Caco-2 (cell line): ENCODE results near the gene LRIG1. TPM values are rescaled to one million over a fixed set of nuclear protein-coding genes. Genes with fewer than 3 reads are reported as not detected.

Experiments used
- BruUV-seq: library from RNA; stranded (reverse); fragments of 400-500 nt; replicated peaks from 2 replicates; lab custom pipeline; 2021; lab: Mats Ljungman, UMichigan
- CTCF ChIA-PET: fragments of 300-600 bp; sonication (Branson Sonifier 250); formaldehyde crosslinking; loops from one replicate; lab custom pipeline; 2022; ENCODE audit warnings: antibody characterized with exemption; lab: Charles Lee
- POLR2A ChIA-PET: fragments of 300-600 bp; sonication (Branson Sonifier 250); formaldehyde crosslinking; loops from one replicate; lab custom pipeline; 2022; ENCODE audit warnings: antibody characterized with exemption; lab: Charles Lee
- DNase-seq, 2 experiments: peaks; one replicate each; pipeline versions ENCODE4 v3.0.0 to v3.0.0-alpha.2; 2020 to 2022
- H3K27me3 ChIP-seq: replicated peaks from 2 replicates; pipeline ENCODE4 v1.6.0; 2011; ENCODE audit warnings: low read length; ENCODE audit not compliant: control insufficient read depth, insufficient read depth
- H3K36me3 ChIP-seq: 2 replicates; pipeline ENCODE4 v1.5.1; 2011; ENCODE audit warnings: low read length; ENCODE audit not compliant: control insufficient read depth, insufficient read depth
- H3K4me1 ChIP-seq: fragments of 250-450 bp; sonication (Bioruptor Pico); 2 replicates; pipeline ENCODE4 v1.5.1; 2020; ENCODE audit warnings: mild to moderate bottlenecking
- H3K4me3 ChIP-seq: 2 replicates; pipeline ENCODE4 v1.5.1; 2011; ENCODE audit warnings: low read depth, mild to moderate bottlenecking, control low read depth, low read length
- H3K9me3 ChIP-seq: fragments of 250-450 bp; sonication (Bioruptor Pico); 2 replicates; pipeline ENCODE4 v1.5.1; 2020; ENCODE audit warnings: mild to moderate bottlenecking, moderate library complexity
- H3K27ac Mint-ChIP-seq: one replicate; pipeline ENCODE4 v1.8.0; 2022; ENCODE audit warnings: mixed read lengths; ENCODE audit not compliant: unreplicated experiment
- H3K27me3 Mint-ChIP-seq: one replicate; pipeline ENCODE4 v1.8.0; 2022; ENCODE audit warnings: mixed read lengths; ENCODE audit not compliant: insufficient read depth, unreplicated experiment
- H3K36me3 Mint-ChIP-seq: one replicate; pipeline ENCODE4 v1.8.0; 2022; ENCODE audit warnings: mild to moderate bottlenecking, mixed read lengths; ENCODE audit not compliant: insufficient read depth, unreplicated experiment
- H3K4me1 Mint-ChIP-seq: one replicate; pipeline ENCODE4 v1.8.0; 2022; ENCODE audit warnings: low read depth, mixed read lengths; ENCODE audit not compliant: unreplicated experiment
- H3K4me3 Mint-ChIP-seq: one replicate; pipeline ENCODE4 v1.8.0; 2022; ENCODE audit warnings: mild to moderate bottlenecking, moderate library complexity, mixed read lengths; ENCODE audit not compliant: unreplicated experiment
- H3K9me3 Mint-ChIP-seq: one replicate; pipeline ENCODE4 v1.8.0; 2022; ENCODE audit warnings: mixed read lengths; ENCODE audit not compliant: unreplicated experiment
- intact Hi-C: fragments of 100-400 bp; cut with micrococcal nuclease; formaldehyde crosslinking; loops from one replicate; pipeline ENCODE4 v1.10.0; 2022; ENCODE audit not compliant: unreplicated experiment
- total RNA-seq: library from RNA; stranded (reverse); gene quantifications from 2 replicates; pipeline ENCODE4 v1.2.3, GENCODE V29; 2022
- TF ChIP-seq, protein P1 (sequence below), 2 experiments: fragments of 200-600 bp in 1 of 2; IDR thresholded peaks; 1 replicate in 1 of 2; 2 replicates in 1 of 2; pipeline versions ENCODE4 v1.5.1 to v1.8.0; 2011 to 2022; ENCODE audit warnings: antibody characterized with exemption in 1 of 2, control low read depth in 1 of 2, inconsistent platforms in 1 of 2, low read depth in 1 of 2, low read length in 1 of 2, mild to moderate bottlenecking in 1 of 2, moderate library complexity in 1 of 2; ENCODE audit not compliant: insufficient read depth in 1 of 2, severe bottlenecking in 1 of 2, unreplicated experiment in 1 of 2

The LRIG1 gene
- total RNA-seq, 1 experiment from 2014 or later = 43.4 TPM

DNA sequence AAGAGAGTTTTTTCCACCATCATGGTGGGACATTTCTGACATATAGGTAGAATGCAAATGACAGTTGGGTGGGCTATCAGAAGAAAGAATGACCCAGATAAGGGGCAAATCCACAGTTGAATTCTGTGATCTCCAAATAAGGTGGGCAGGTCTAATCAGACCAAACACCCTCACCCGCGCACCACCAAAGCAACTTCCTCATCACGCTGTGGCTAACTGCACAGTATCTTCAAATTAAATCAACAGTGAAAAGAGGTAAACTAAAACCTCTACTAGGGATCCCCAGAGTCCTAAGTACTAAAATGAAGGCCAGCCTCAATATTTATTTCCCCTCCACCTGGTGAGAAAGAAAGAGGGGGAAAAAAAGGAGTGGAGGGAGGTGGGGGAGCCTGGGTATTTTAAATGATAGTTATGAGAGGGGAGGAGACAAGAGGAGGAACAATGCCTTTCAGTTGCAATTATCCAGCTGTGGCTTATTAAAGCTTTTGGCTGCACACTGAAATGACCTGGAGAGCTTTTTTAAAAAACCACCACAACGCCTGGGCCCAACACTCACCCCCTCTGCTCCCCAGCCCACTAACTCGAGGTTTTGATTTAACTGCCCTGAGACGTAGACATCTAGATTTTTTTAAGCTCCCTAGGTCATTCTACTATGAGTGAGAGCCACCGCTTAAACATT lies 61.0 kb downstream of the LRIG1 start:
- peaks cover 13% of the 10 kb centered on the region for H3K4me1 Mint-ChIP-seq
- POLR2A ChIA-PET = no interaction called here

GRCh38 chr3:66438046-66438445 lies 62.8 kb downstream of the LRIG1 start:
- ChIA-PET CTCF (no interaction called here), POLR2A (no interaction called here)
- peaks cover 4% of the 10 kb centered on the region; the same call in 1 of the 2 replicates for H3K4me1 ChIP-seq
- BruUV-seq = no TSS peak
- H3K4me3 ChIP-seq = no peak overlapping the region
- DNase-seq = no peak
- Mint-ChIP-seq H3K4me3 (no peak overlapping the region), H3K4me1 (peaks cover 13% of the 10 kb centered on the region), H3K27me3 (no peaks in the 10 kb centered on the region), H3K9me3 (no peaks in the 10 kb centered on the region), H3K36me3 (peaks cover 35% of the 10 kb centered on the region), H3K27ac (no peak overlapping the region)
- no peaks in the 10 kb centered on the region for H3K27me3 ChIP-seq
- intact Hi-C loops = no loop called here
- H3K36me3 ChIP-seq = peaks cover 1% of the 10 kb centered on the region; the same call in 1 of the 2 replicates
- no peaks in the 10 kb centered on the region for H3K9me3 ChIP-seq
- TF ChIP-seq, protein P1, sequence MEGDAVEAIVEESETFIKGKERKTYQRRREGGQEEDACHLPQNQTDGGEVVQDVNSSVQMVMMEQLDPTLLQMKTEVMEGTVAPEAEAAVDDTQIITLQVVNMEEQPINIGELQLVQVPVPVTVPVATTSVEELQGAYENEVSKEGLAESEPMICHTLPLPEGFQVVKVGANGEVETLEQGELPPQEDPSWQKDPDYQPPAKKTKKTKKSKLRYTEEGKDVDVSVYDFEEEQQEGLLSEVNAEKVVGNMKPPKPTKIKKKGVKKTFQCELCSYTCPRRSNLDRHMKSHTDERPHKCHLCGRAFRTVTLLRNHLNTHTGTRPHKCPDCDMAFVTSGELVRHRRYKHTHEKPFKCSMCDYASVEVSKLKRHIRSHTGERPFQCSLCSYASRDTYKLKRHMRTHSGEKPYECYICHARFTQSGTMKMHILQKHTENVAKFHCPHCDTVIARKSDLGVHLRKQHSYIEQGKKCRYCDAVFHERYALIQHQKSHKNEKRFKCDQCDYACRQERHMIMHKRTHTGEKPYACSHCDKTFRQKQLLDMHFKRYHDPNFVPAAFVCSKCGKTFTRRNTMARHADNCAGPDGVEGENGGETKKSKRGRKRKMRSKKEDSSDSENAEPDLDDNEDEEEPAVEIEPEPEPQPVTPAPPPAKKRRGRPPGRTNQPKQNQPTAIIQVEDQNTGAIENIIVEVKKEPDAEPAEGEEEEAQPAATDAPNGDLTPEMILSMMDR (IDR thresholded peaks at IDR 0.05; ENCODE audit: insufficient read depth in 1 of 2, low read depth in 1 of 2, low read length in 1 of 2, severe bottlenecking in 1 of 2, unreplicated experiment in 1 of 2) = no peak

More for the DNA sequence above, 61.0 kb downstream of the LRIG1 start:
- intact Hi-C loops = no loop called here
- Histone ChIP-seq H3K27me3 (no peaks in the 10 kb centered on the region), H3K4me1 (peaks cover 4% of the 10 kb centered on the region; the same call in 1 of the 2 replicates), H3K9me3 (no peaks in the 10 kb centered on the region), H3K4me3 (no peak overlapping the region), H3K36me3 (peaks cover 1% of the 10 kb centered on the region; the same call in 1 of the 2 replicates)
- Mint-ChIP-seq H3K27ac (no peak overlapping the region), H3K4me3 (no peak overlapping the region), H3K27me3 (no peaks in the 10 kb centered on the region), H3K36me3 (peaks cover 35% of the 10 kb centered on the region), H3K9me3 (no peaks in the 10 kb centered on the region)
- DNase-seq = no peak
- no TSS peak for BruUV-seq
- CTCF ChIA-PET = no interaction called here
- TF ChIP-seq, protein P1 (IDR thresholded peaks at IDR 0.05; ENCODE audit: insufficient read depth in 1 of 2, low read depth in 1 of 2, low read length in 1 of 2, severe bottlenecking in 1 of 2, unreplicated experiment in 1 of 2) = no peak

DNA sequence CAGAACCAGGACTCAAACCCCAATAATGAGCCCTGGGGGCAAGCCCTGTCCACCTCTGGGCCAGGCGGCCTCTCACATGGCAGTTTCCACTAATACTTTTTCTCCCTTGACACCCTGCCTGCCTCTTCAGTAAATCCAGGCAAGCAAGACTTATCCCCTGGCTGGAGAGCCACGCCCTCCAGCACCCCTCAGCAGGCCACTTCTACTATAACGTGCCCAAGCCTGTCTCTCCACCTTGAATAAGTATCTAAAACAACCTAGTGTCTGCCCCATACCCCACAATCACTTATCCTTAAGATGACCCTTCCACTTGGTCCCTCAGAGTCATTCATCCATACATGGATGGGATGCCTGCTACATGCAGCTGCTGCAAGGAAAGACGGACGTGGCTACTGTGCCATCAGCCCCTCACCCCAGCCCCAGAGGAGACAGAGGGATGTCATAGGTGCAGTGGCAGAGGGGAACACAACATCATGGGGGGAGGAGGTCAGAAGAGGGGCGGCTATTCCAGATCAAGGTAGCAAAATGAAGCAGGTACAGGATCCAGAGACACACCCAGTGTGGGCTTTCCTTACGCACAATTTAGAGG lies 63.4 kb downstream of the LRIG1 start:
- Mint-ChIP-seq H3K27ac (no peak overlapping the region), H3K27me3 (no peaks in the 10 kb centered on the region), H3K9me3 (no peaks in the 10 kb centered on the region), H3K36me3 (peaks cover 32% of the 10 kb centered on the region), H3K4me3 (no peak overlapping the region), H3K4me1 (peaks cover 8% of the 10 kb centered on the region)
- BruUV-seq = no TSS peak
- ChIA-PET POLR2A (no interaction called here), CTCF (no interaction called here)
- Histone ChIP-seq H3K27me3 (no peaks in the 10 kb centered on the region), H3K4me3 (no peak overlapping the region), H3K9me3 (no peaks in the 10 kb centered on the region), H3K4me1 (no peaks in the 10 kb centered on the region), H3K36me3 (peaks cover 1% of the 10 kb centered on the region; the same call in 1 of the 2 replicates)
- TF ChIP-seq, protein P1 (IDR thresholded peaks at IDR 0.05; ENCODE audit: insufficient read depth in 1 of 2, low read depth in 1 of 2, low read length in 1 of 2, severe bottlenecking in 1 of 2, unreplicated experiment in 1 of 2) = no peak
- intact Hi-C loops = no loop called here
- no peak for DNase-seq
